Measurements from ENCODE around the gene C20orf204. TPM values are rescaled to one million over a fixed set of nuclear protein-coding genes. Genes with fewer than 3 reads are reported as not detected.
A peak's percentile ranks its signal among the peaks of the same experiment; 100 is the strongest.

The C20orf204 gene
- total RNA-seq, 2 donors from 2014 or later = 4.0 to 4.1 TPM

DNA sequence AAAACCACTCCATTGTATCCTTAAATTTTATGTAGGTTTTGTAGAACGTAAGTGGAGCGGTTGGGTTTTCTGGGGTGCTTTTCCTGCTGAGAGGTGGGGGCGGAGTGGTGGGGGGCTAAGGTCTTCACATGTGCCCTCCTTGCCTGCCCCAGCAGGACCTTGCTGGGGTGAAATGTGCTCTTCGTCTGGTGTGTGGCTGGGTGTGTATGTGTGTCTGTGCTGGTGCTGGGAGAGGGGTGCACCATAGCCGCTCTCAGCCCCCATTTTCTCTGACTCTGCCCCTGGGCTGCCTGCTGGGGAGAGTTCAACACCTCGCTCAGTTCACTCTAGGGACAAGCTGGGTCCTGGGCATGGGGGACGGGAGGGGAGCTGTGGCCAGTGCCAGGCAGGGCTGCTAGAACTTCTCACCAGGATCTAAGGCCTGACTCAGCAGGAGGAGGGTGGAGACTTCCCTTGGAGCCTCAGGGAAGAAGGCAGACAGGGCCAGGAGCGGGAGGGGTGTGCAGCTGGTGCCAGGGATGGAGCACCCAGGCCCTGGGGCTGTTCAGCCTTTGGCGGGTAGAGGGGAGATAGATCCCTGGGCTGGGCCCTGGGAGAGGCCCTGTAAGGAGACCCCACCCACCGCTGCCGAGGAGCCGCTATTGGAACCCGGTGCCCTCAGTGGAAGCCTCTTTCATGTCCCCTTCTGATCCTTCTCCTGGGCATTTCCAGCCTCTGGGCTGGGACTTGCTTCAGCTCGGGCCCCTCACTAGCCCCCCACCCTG lies 8.7 kb downstream of the C20orf204 start:
- H3K4me3 Mint-ChIP-seq = no peak overlapping the region

DNA sequence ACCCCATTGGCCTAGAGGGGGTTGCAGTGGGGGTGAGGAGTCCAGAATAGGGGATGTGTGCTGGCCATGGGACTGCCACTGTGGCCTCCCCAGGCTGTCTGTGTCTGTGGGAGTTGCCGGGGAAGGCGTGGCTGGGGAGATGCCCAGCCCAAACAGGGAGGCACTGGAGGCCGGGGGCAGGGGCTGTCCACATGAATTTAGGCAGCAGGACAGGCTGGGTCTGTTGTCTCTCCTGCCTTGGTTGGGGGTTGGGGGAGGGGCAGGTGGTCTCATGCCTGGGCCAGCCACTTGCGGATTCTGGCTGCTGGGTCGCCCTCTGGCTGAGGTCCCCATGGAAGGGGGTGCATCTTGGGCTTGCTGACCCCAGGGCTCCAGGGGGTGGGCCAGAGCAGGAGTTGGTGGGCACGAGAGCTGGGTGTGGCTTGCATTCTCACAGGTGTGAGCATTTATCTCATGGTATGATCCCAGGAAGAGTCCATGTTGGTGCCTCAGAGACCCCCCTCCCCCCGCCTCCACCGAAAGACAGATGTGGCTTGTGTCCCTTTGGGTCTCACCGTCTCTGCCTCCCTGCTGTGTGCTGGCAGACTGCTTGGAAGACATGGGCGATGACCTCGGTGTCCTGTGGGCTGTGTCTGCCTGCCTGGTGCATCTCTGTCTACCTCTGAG lies 9.5 kb downstream of the C20orf204 start:
- Histone ChIP-seq H3K4me1 (ENCODE audit: control insufficient read depth, insufficient read depth, low read length) (peaks cover 16% of the 10 kb centered on the region), H3K9me3 (ENCODE audit: control insufficient read depth, low read length) (no peaks in the 10 kb centered on the region), H3K9ac (ENCODE audit: extremely low read depth, low read length, poor library complexity, severe bottlenecking) (no peak overlapping the region), H3K27ac (ENCODE audit: low read depth, low read length) (no peak overlapping the region), H3K36me3 (ENCODE audit: control insufficient read depth, insufficient read depth, low read length) (no peaks in the 10 kb centered on the region), H3K27me3 (ENCODE audit: control insufficient read depth, insufficient read depth, low read length, poor library complexity, severe bottlenecking) (peaks cover 41% of the 10 kb centered on the region), H3K4me3 (ENCODE audit: low read length) (no peak overlapping the region)
- no peak overlapping the region for H3K4me3 Mint-ChIP-seq
- peak; percentile 72 for DNase-seq
- H3K36me3 Mint-ChIP-seq (ENCODE audit: low read depth) = no peaks in the 10 kb centered on the region
- H3K27me3 Mint-ChIP-seq (ENCODE audit: insufficient read depth) = peaks cover 54% of the 10 kb centered on the region
- H3K9me3 Mint-ChIP-seq = no peaks in the 10 kb centered on the region
- H3K27ac Mint-ChIP-seq = no peak overlapping the region
- TF ChIP-seq, protein P1, sequence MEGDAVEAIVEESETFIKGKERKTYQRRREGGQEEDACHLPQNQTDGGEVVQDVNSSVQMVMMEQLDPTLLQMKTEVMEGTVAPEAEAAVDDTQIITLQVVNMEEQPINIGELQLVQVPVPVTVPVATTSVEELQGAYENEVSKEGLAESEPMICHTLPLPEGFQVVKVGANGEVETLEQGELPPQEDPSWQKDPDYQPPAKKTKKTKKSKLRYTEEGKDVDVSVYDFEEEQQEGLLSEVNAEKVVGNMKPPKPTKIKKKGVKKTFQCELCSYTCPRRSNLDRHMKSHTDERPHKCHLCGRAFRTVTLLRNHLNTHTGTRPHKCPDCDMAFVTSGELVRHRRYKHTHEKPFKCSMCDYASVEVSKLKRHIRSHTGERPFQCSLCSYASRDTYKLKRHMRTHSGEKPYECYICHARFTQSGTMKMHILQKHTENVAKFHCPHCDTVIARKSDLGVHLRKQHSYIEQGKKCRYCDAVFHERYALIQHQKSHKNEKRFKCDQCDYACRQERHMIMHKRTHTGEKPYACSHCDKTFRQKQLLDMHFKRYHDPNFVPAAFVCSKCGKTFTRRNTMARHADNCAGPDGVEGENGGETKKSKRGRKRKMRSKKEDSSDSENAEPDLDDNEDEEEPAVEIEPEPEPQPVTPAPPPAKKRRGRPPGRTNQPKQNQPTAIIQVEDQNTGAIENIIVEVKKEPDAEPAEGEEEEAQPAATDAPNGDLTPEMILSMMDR (conservative IDR thresholded peaks at IDR 0.05) = no peak
- 74 to 85% methylated on average over 5 to 11 of the region's 11 CpGs for WGBS, 2 experiments (ENCODE audit: insufficient coverage in 1 of 2, insufficient read length in 1 of 2)
- peaks cover 12% of the 10 kb centered on the region for H3K4me1 Mint-ChIP-seq

More for the DNA sequence above, 8.7 kb downstream of the C20orf204 start:
- H3K9me3 ChIP-seq (ENCODE audit: control insufficient read depth, low read length) = no peaks in the 10 kb centered on the region
- H3K27me3 ChIP-seq (ENCODE audit: control insufficient read depth, insufficient read depth, low read length, poor library complexity, severe bottlenecking) = peaks cover 50% of the 10 kb centered on the region
- Mint-ChIP-seq H3K4me1 (peaks cover 12% of the 10 kb centered on the region), H3K27me3 (ENCODE audit: insufficient read depth) (peaks cover 57% of the 10 kb centered on the region), H3K27ac (no peak overlapping the region), H3K36me3 (ENCODE audit: low read depth) (no peaks in the 10 kb centered on the region), H3K9me3 (no peaks in the 10 kb centered on the region)
- TF ChIP-seq, protein P1 (conservative IDR thresholded peaks at IDR 0.05) = no peak
- no peak overlapping the region for H3K27ac ChIP-seq (ENCODE audit: low read depth, low read length)
- no peaks in the 10 kb centered on the region for H3K36me3 ChIP-seq (ENCODE audit: control insufficient read depth, insufficient read depth, low read length)
- H3K4me3 ChIP-seq (ENCODE audit: low read length) = no peak overlapping the region
- WGBS, 2 experiments (ENCODE audit: insufficient coverage in 1 of 2, insufficient read length in 1 of 2) = 86 to 88% methylated on average over 9 to 14 of the region's 14 CpGs
- H3K4me1 ChIP-seq (ENCODE audit: control insufficient read depth, insufficient read depth, low read length) = peaks cover 13% of the 10 kb centered on the region
- H3K9ac ChIP-seq (ENCODE audit: extremely low read depth, low read length, poor library complexity, severe bottlenecking) = no peak overlapping the region
- DNase-seq = peak; percentile 62

DNA sequence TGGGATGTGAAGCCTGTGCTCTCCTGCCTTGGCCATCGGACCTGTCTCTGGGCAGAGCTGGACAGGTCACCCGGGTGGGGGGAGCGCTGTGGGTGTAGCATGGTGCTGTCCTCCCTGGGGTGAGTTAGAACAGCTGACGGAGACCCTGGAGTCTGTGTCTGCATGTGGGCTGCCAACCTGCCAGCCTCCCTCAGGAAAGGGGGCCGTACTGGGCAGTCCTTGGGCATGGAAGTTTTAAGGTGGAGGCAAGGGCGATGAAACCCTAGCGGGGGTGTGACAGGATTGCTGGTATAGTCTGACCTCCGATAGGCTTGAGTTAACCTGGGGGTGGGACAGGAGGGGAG lies 11.0 kb downstream of the C20orf204 start:
- no peaks in the 10 kb centered on the region for H3K36me3 Mint-ChIP-seq (ENCODE audit: low read depth)
- no peak overlapping the region for H3K27ac Mint-ChIP-seq
- WGBS, 2 experiments (ENCODE audit: insufficient coverage in 1 of 2, insufficient read length in 1 of 2) = 92 to 94% methylated on average over 5 to 8 of the region's 8 CpGs
- Histone ChIP-seq H3K36me3 (ENCODE audit: control insufficient read depth, insufficient read depth, low read length) (no peaks in the 10 kb centered on the region), H3K9ac (ENCODE audit: extremely low read depth, low read length, poor library complexity, severe bottlenecking) (no peak overlapping the region), H3K27ac (ENCODE audit: low read depth, low read length) (no peak overlapping the region), H3K9me3 (ENCODE audit: control insufficient read depth, low read length) (no peaks in the 10 kb centered on the region), H3K4me1 (ENCODE audit: control insufficient read depth, insufficient read depth, low read length) (peaks cover 14% of the 10 kb centered on the region), H3K27me3 (ENCODE audit: control insufficient read depth, insufficient read depth, low read length, poor library complexity, severe bottlenecking) (peaks cover 26% of the 10 kb centered on the region), H3K4me3 (ENCODE audit: low read length) (no peak overlapping the region)
- TF ChIP-seq, protein P1 (conservative IDR thresholded peaks at IDR 0.05) = no peak
- peaks cover 12% of the 10 kb centered on the region for H3K4me1 Mint-ChIP-seq
- H3K9me3 Mint-ChIP-seq = no peaks in the 10 kb centered on the region
- H3K27me3 Mint-ChIP-seq (ENCODE audit: insufficient read depth) = peaks cover 55% of the 10 kb centered on the region
- DNase-seq = no peak
- no peak overlapping the region for H3K4me3 Mint-ChIP-seq
